ENCODE data around the gene YY2. TPM values are rescaled to one million over a fixed set of nuclear protein-coding genes. Genes with fewer than 3 reads are reported as not detected.
"Not testable (repeated sequence)": the region's sequence is repeated elsewhere in the genome, so short reads cannot be mapped to it uniquely, and the experiment has no call there.

The YY2 gene
- total and polyA plus RNA-seq, 2 donors (not counting 1 experiment from before 2014, with no cell fraction given) = 0.67 to 2.6 TPM

- Histone ChIP-seq H3K27me3 (replicated peaks in 1 of 4; ENCODE audit: control extremely low read depth in 1 of 4, control insufficient read depth in 3 of 4, insufficient read depth in 4 of 4, low read length in 3 of 4) (no peaks in the 10 kb centered on the region), H3K9ac (ENCODE audit: low read length) (no peak overlapping the region), H2AFZ (ENCODE audit: insufficient read depth, low read depth, low read length, poor library complexity, severe bottlenecking) (no peak overlapping the region), H3K4me2 (replicated peaks; ENCODE audit: low read depth, low read length, poor library complexity, severe bottlenecking) (no peak overlapping the region), H3K27ac (ENCODE audit: low read length in 2 of 2) (no peak overlapping the region), H3K36me3 (replicated peaks in 1 of 2; ENCODE audit: control extremely low read depth in 1 of 2, control insufficient read depth in 1 of 2, extremely low read depth in 1 of 2, insufficient read depth in 2 of 2, low read length in 1 of 2) (no peaks in the 10 kb centered on the region), H4K20me1 (ENCODE audit: control insufficient read depth, insufficient read depth, low read length, poor library complexity, severe bottlenecking) (no peaks in the 10 kb centered on the region), H3K79me2 (ENCODE audit: control insufficient read depth, insufficient read depth, low read length) (no peaks in the 10 kb centered on the region), H3K4me1 (ENCODE audit: control insufficient read depth in 2 of 2, insufficient read depth in 2 of 2, low read length in 2 of 2) (no peaks in the 10 kb centered on the region), H3K9me3 (ENCODE audit: control extremely low read depth in 1 of 3, control insufficient read depth in 2 of 3, insufficient read depth in 1 of 3, low read length in 2 of 3) (no peaks in the 10 kb centered on the region), H3K4me3 (ENCODE audit: control extremely low read depth in 1 of 5, extremely low read depth in 1 of 5, insufficient read depth in 1 of 5, low read depth in 2 of 5, low read length in 4 of 5) (no peak overlapping the region)
- H3K4me1 Mint-ChIP-seq = no peaks in the 10 kb centered on the region
- no CpG with 5 or more reads among the region's 4 CpGs for WGBS (ENCODE audit: insufficient coverage)
- POLR2A ChIA-PET = no interaction called here
- no peaks in the 10 kb centered on the region for H3K27me3 Mint-ChIP-seq
- no peak overlapping the region for H3K4me3 Mint-ChIP-seq
- no peak for DNase-seq
- H3K27ac Mint-ChIP-seq = no peak overlapping the region
- CTCF ChIA-PET = no interaction called here
- TF ChIP-seq CTCF (IDR thresholded peaks at IDR 0.05) (no peak), EZH2 (IDR thresholded peaks at IDR 0.05; ENCODE audit: borderline replicate concordance, insufficient read depth, low read depth, low read length, poor library complexity, severe bottlenecking) (no peak)
- intact Hi-C loops (cut with micrococcal nuclease) = no loop called here
- ATAC-seq (ENCODE audit: low read depth) = no peak
- H3K9me3 Mint-ChIP-seq (ENCODE audit: insufficient read depth) = no peaks in the 10 kb centered on the region
Observed at GRCh38 chrX:21873063-21873775, 17.4 kb downstream of the YY2 start.

- H3K4me2 ChIP-seq (replicated peaks; ENCODE audit: low read depth, low read length, poor library complexity, severe bottlenecking); H3K27me3 Mint-ChIP-seq; CTCF ChIA-PET; H4K20me1 ChIP-seq (ENCODE audit: control insufficient read depth, insufficient read depth, low read length, poor library complexity, severe bottlenecking); POLR2A ChIA-PET; H3K9ac ChIP-seq (ENCODE audit: low read length); H3K79me2 ChIP-seq (ENCODE audit: control insufficient read depth, insufficient read depth, low read length); H3K4me3 Mint-ChIP-seq; H3K4me1 ChIP-seq (ENCODE audit: control insufficient read depth in 2 of 2, insufficient read depth in 2 of 2, low read length in 2 of 2); H3K27ac Mint-ChIP-seq; ATAC-seq (ENCODE audit: low read depth); H3K27me3 ChIP-seq (replicated peaks in 1 of 4; ENCODE audit: control extremely low read depth in 1 of 4, control insufficient read depth in 3 of 4, insufficient read depth in 4 of 4, low read length in 3 of 4); H3K4me1 Mint-ChIP-seq; H3K27ac ChIP-seq (ENCODE audit: low read length in 2 of 2); intact Hi-C loops (cut with micrococcal nuclease); H2AFZ ChIP-seq (ENCODE audit: insufficient read depth, low read depth, low read length, poor library complexity, severe bottlenecking); H3K9me3 ChIP-seq (ENCODE audit: control extremely low read depth in 1 of 3, control insufficient read depth in 2 of 3, insufficient read depth in 1 of 3, low read length in 2 of 3); H3K36me3 ChIP-seq (replicated peaks in 1 of 2; ENCODE audit: control extremely low read depth in 1 of 2, control insufficient read depth in 1 of 2, extremely low read depth in 1 of 2, insufficient read depth in 2 of 2, low read length in 1 of 2); H3K4me3 ChIP-seq (ENCODE audit: control extremely low read depth in 1 of 5, extremely low read depth in 1 of 5, insufficient read depth in 1 of 5, low read depth in 2 of 5, low read length in 4 of 5); DNase-seq; H3K9me3 Mint-ChIP-seq (ENCODE audit: insufficient read depth): not testable (repeated sequence)
- whole genome bisulfite sequencing (ENCODE audit: insufficient coverage) = no CpG with 5 or more reads among the region's 3 CpGs
Observed at GRCh38 chrX:21874182-21874581, 18.4 kb downstream of the YY2 start.

Data from B cell (primary cell).